Cardiac muscle cell (in vitro differentiated cells and primary cell): ENCODE measurements around the gene FKBP11. TPM values are rescaled to one million over a fixed set of nuclear protein-coding genes. Genes with fewer than 3 reads are reported as not detected.

Experiments used
- DNase-seq, 2 donors: peaks; one replicate each; pipeline versions ENCODE4 v3.0.0 to v3.0.0-alpha.2; 2010 to 2017; ENCODE audit warnings: low read depth in 1 of 2, low spot score in 1 of 2
- H3K27ac ChIP-seq: fragments of 200-600 bp; sonication (generic); 2 replicates; pipeline ENCODE4 v1.5.1; 2016
- H3K27me3 ChIP-seq: fragments of 200-600 bp; sonication (generic); 2 replicates; pipeline ENCODE4 v1.6.0; 2016; ENCODE audit warnings: control low read depth
- H3K36me3 ChIP-seq: fragments of 200-600 bp; sonication (generic); 2 replicates; pipeline ENCODE4 v1.5.1; 2016; ENCODE audit warnings: control low read depth
- H3K4me1 ChIP-seq: fragments of 200-600 bp; sonication (generic); 2 replicates; pipeline ENCODE4 v1.8.1; 2017; ENCODE audit warnings: low read depth, mild to moderate bottlenecking, mixed run types
- H3K4me3 ChIP-seq: fragments of 200-600 bp; sonication (generic); 2 replicates; pipeline ENCODE4 v1.5.1; 2016; ENCODE audit warnings: mild to moderate bottlenecking
- H3K9me3 ChIP-seq: fragments of 200-600 bp; sonication (generic); 2 replicates; pipeline ENCODE4 v1.5.1; 2017; ENCODE audit warnings: low read depth, mild to moderate bottlenecking, control low read depth
- CTCF ChIP-seq: IDR thresholded peaks from 2 replicates; pipeline ENCODE4 v1.5.1; 2012; ENCODE audit warnings: low read depth, mild to moderate bottlenecking, low read length
- polyA plus RNA-seq: library from polyadenylated mRNA; unstranded; fragments of >200 nt; fragmentation: Nextera tagmentation; extraction: Ambion mirVana; gene quantifications from 2 replicates; pipeline ENCODE4 v1.2.1, GENCODE V29; 2016
- total RNA-seq: library from RNA; depleted of rRNA; stranded (reverse); fragments of >200 nt; gene quantifications from 2 replicates; pipeline ENCODE4 v1.2.3, GENCODE V29; 2016

Gene FKBP11
- total and polyA plus RNA-seq, 2 experiments from 2014 or later: 8.9 to 11.9 TPM

GRCh38 chr12:48970702-48971334, 45.5 kb upstream of the FKBP11 start:
- Histone ChIP-seq H3K27ac (no peak overlapping the region), H3K36me3 (no peaks in the 10 kb centered on the region), H3K9me3 (no peaks in the 10 kb centered on the region), H3K27me3 (peaks cover 90% of the 10 kb centered on the region), H3K4me1 (peaks cover 4% of the 10 kb centered on the region), H3K4me3 (peak overlapping the region; percentile 28)
- no peak for TF ChIP-seq CTCF
- DNase-seq: no peak

GRCh38 chr12:48969833-48970701, 44.8 kb upstream of the FKBP11 start:
- Histone ChIP-seq H3K36me3 (no peaks in the 10 kb centered on the region), H3K27ac (no peak overlapping the region), H3K4me3 (peak overlapping the region; percentile 12), H3K27me3 (peaks cover 82% of the 10 kb centered on the region), H3K9me3 (no peaks in the 10 kb centered on the region), H3K4me1 (peaks cover 4% of the 10 kb centered on the region)
- TF ChIP-seq CTCF: peak; percentile 6
- peak in 1 of 2 donors; percentile 58 for DNase-seq

- peaks cover 4% of the 10 kb centered on the region for H3K4me1 ChIP-seq
- peaks cover 74% of the 10 kb centered on the region for H3K27me3 ChIP-seq
- no peak for DNase-seq
- no peaks in the 10 kb centered on the region for H3K36me3 ChIP-seq
- TF ChIP-seq CTCF: no peak
- H3K27ac ChIP-seq: no peak overlapping the region
- no peak overlapping the region for H3K4me3 ChIP-seq
- H3K9me3 ChIP-seq: no peaks in the 10 kb centered on the region
These were observed 44.0 kb upstream of the FKBP11 start for GRCh38 chr12:48969160-48969771.

- no peaks in the 10 kb centered on the region for H3K36me3 ChIP-seq
- no peak for DNase-seq
- H3K9me3 ChIP-seq: no peaks in the 10 kb centered on the region
- no peak overlapping the region for H3K27ac ChIP-seq
- no peak for TF ChIP-seq CTCF
- no peak overlapping the region for H3K4me3 ChIP-seq
- peaks cover 66% of the 10 kb centered on the region for H3K27me3 ChIP-seq
- H3K4me1 ChIP-seq: peaks cover 4% of the 10 kb centered on the region
These were observed 43.2 kb upstream of the FKBP11 start for GRCh38 chr12:48968467-48968866.

GRCh38 chr12:48967991-48968390, 42.7 kb upstream of the FKBP11 start:
- Histone ChIP-seq H3K27ac (no peak overlapping the region), H3K4me3 (no peak overlapping the region)
- DNase-seq: no peak

More at GRCh38 chr12:48967991-48968390, 42.7 kb upstream of the FKBP11 start:
- Histone ChIP-seq H3K9me3 (no peaks in the 10 kb centered on the region), H3K4me1 (peaks cover 4% of the 10 kb centered on the region), H3K36me3 (no peaks in the 10 kb centered on the region), H3K27me3 (peaks cover 61% of the 10 kb centered on the region)
- no peak for TF ChIP-seq CTCF
